Ovary (tissue), 3 donors: Measurements from ENCODE around the gene ME3.

Source experiments
- EP300 ChIP-seq: sonication (generic); formaldehyde crosslinking; IDR thresholded peaks from one replicate; pipeline ENCODE4 v1.6.1; 2017; ENCODE audit warnings: antibody characterized with exemption
- TF ChIP-seq, protein P1 (sequence below), 3 donors: fragments of 450-650 bp in 2 of 3; fragments of 200-600 bp in 1 of 3; IDR thresholded peaks; one replicate each; pipeline versions ENCODE4 v1.5.1 to v1.8.0; 2016 to 2022; ENCODE audit warnings: antibody characterized with exemption in 3 of 3, mild to moderate bottlenecking in 1 of 3
- donor health status: DM: no; HTN: no; CAD: no.

DNA sequence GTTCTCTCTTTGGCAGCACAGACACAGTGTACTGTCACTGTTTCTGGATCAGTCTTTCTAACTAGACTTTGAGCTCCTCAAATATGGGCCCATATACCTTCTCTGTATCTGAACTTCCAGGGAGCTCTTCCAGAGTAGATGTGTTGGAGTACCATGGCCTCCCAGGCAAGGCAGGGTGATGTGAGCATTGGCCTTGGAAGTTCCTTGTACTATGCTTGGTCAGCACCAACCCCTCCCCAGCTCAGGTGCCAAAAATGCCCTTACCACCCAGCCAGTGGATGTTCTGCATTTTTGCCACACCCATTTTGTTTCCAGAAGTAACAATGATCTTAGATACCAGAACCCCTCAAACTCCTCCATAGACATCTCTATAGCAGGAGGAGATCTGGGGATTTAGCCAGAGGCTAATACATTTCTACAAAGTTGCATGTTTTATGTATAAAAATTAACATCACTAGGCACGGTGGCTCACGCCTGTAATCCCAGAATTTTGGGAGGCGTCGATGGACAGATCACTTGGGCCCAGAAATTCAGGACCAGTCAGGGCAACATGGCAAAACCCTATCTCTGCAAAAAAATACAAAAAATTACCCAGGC, 165.1 kb downstream of the ME3 start:
- TF ChIP-seq EP300: no peak
- TF ChIP-seq, protein P1, sequence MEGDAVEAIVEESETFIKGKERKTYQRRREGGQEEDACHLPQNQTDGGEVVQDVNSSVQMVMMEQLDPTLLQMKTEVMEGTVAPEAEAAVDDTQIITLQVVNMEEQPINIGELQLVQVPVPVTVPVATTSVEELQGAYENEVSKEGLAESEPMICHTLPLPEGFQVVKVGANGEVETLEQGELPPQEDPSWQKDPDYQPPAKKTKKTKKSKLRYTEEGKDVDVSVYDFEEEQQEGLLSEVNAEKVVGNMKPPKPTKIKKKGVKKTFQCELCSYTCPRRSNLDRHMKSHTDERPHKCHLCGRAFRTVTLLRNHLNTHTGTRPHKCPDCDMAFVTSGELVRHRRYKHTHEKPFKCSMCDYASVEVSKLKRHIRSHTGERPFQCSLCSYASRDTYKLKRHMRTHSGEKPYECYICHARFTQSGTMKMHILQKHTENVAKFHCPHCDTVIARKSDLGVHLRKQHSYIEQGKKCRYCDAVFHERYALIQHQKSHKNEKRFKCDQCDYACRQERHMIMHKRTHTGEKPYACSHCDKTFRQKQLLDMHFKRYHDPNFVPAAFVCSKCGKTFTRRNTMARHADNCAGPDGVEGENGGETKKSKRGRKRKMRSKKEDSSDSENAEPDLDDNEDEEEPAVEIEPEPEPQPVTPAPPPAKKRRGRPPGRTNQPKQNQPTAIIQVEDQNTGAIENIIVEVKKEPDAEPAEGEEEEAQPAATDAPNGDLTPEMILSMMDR (IDR thresholded peaks at IDR 0.05): no peak
